Hepatocyte (in vitro differentiated cells): Measurements from ENCODE around the gene RPL29.

Experiments used
- EZH2 ChIP-seq: fragments of 200-600 bp; sonication (generic); IDR thresholded peaks from 2 replicates; pipeline ENCODE4 v1.6.1; 2016; ENCODE audit warnings: antibody characterized with exemption, mild to moderate bottlenecking, borderline replicate concordance
- EZH2phosphoT487 ChIP-seq: fragments of 200-600 bp; sonication (generic); IDR thresholded peaks from one replicate; pipeline ENCODE4 v1.6.1; 2018; ENCODE audit warnings: antibody characterized with exemption, mild to moderate bottlenecking, low read depth, moderate library complexity; ENCODE audit not compliant: unreplicated experiment, severe bottlenecking
- TF ChIP-seq, protein P1 (sequence below): fragments of 200-600 bp; sonication (generic); IDR thresholded peaks from 2 replicates; pipeline ENCODE4 v1.5.1; 2016; ENCODE audit warnings: antibody characterized with exemption, mild to moderate bottlenecking; ENCODE audit not compliant: poor library complexity

DNA sequence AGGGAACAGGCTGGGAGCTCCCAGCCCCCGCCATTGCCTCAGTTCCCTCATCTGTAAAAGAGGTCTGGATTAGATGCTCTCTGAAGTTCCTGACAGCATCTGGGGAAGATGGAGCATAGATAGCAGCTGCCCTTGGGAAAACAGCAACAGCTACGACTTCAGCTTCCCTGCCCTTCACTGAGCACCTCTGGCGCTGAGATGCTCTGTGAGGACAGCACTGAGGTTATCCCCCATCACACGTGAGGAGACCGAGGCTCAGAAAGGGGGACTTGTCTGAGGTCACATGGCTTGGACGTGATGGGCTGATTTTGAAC lies 11.1 kb upstream of the RPL29 start:
- TF ChIP-seq, protein P1, sequence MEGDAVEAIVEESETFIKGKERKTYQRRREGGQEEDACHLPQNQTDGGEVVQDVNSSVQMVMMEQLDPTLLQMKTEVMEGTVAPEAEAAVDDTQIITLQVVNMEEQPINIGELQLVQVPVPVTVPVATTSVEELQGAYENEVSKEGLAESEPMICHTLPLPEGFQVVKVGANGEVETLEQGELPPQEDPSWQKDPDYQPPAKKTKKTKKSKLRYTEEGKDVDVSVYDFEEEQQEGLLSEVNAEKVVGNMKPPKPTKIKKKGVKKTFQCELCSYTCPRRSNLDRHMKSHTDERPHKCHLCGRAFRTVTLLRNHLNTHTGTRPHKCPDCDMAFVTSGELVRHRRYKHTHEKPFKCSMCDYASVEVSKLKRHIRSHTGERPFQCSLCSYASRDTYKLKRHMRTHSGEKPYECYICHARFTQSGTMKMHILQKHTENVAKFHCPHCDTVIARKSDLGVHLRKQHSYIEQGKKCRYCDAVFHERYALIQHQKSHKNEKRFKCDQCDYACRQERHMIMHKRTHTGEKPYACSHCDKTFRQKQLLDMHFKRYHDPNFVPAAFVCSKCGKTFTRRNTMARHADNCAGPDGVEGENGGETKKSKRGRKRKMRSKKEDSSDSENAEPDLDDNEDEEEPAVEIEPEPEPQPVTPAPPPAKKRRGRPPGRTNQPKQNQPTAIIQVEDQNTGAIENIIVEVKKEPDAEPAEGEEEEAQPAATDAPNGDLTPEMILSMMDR, result no peak
- TF ChIP-seq EZH2 (no peak), EZH2phosphoT487 (no peak)
